ENCODE measurements around the gene NFIX.

- no peak for TF ChIP-seq CTCF (conservative IDR thresholded peaks at IDR 0.05 in 1 of 2, IDR thresholded peaks at IDR 0.05 in 1 of 2; ENCODE audit: low read depth in 1 of 2, low read length in 2 of 2)
- no peak for TF ChIP-seq EZH2 (IDR thresholded peaks at IDR 0.05; ENCODE audit: low read length, missing control alignments)
Measured at GRCh38 chr19:12974301-12975220, 20.7 kb upstream of the NFIX start.
